ENCODE results near the gene ARNT2.

ARNT2 gene

DNA sequence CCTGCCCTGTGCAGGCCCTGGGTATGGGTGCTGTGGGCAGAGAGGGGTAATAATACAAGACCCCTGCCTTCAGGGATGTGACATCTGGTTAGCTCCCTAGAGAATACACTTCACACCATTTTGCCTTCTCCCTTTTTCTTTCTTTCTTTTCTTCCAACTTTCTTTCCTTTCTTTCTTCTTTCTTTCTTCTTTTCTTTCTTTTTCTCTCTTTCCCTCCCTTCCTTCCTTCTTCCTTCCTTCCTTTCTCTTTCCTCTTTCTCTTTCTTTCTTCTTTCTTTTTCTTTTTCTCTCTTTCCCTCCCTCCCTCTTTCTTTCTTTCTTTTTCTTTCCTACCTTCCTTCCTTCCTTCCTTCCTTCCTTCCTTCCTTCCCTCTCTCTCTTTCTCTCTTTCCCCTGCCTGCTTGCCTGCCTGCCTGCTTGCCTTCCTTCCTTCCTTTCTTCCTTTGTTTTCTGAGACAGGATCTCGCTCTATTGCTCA, 222.5 kb downstream of the ARNT2 start:
- Histone ChIP-seq H3K27ac (ENCODE audit: insufficient read depth in 1 of 2, low read depth in 1 of 2, low read length in 2 of 2, poor library complexity in 1 of 2, severe bottlenecking in 2 of 2) (no peak overlapping the region), H3K4me1 (ENCODE audit: control extremely low read depth in 1 of 4, control insufficient read depth in 4 of 4, insufficient read depth in 4 of 4, low read length in 3 of 4) (no peaks in the 10 kb centered on the region), H3K9me3 (ENCODE audit: control extremely low read depth in 1 of 5, control insufficient read depth in 4 of 5, insufficient read depth in 2 of 5, low read depth in 1 of 5, low read length in 4 of 5) (peaks cover 0 to 11% (median 2%) of the 10 kb centered on the region in 5 experiments), H3K4me3 (ENCODE audit: control insufficient read depth in 1 of 7, extremely low read depth in 1 of 7, insufficient read depth in 4 of 7, low read depth in 2 of 7, low read length in 6 of 7) (no peak overlapping the region), H3K36me3 (ENCODE audit: control insufficient read depth in 4 of 4, insufficient read depth in 4 of 4, low read length in 3 of 4) (no peaks in the 10 kb centered on the region), H3K27me3 (replicated peaks in 2 of 5; ENCODE audit: control insufficient read depth in 4 of 5, insufficient read depth in 5 of 5, low read length in 4 of 5) (no peaks in the 10 kb centered on the region)
- ChIA-PET CTCF (no interaction called here), POLR2A (no interaction called here)
- DNase-seq: no peak
- WGBS (ENCODE audit: insufficient coverage): 100% methylated on average over 1 of the region's 1 CpG

- no peaks in the 10 kb centered on the region for H3K9me3 ChIP-seq (ENCODE audit: control extremely low read depth in 1 of 5, control insufficient read depth in 4 of 5, insufficient read depth in 2 of 5, low read depth in 1 of 5, low read length in 4 of 5)
- CTCF ChIA-PET: interaction anchor here (1.1 to 1.4 kb wide), 2 partner anchors 9 to 173 kb away, joined by 3 to 5 read pairs; no protein-coding TSS in a partner anchor
- no peak overlapping the region for H3K27ac ChIP-seq (ENCODE audit: insufficient read depth in 1 of 2, low read depth in 1 of 2, low read length in 2 of 2, poor library complexity in 1 of 2, severe bottlenecking in 2 of 2)
- no peak for DNase-seq
- H3K27me3 ChIP-seq (replicated peaks in 2 of 5; ENCODE audit: control insufficient read depth in 4 of 5, insufficient read depth in 5 of 5, low read length in 4 of 5): no peaks in the 10 kb centered on the region
- POLR2A ChIA-PET: no interaction called here
- H3K4me1 ChIP-seq (ENCODE audit: control extremely low read depth in 1 of 4, control insufficient read depth in 4 of 4, insufficient read depth in 4 of 4, low read length in 3 of 4): no peaks in the 10 kb centered on the region
- 100% methylated on average over 2 of the region's 3 CpGs for WGBS (ENCODE audit: insufficient coverage)
- no peaks in the 10 kb centered on the region for H3K36me3 ChIP-seq (ENCODE audit: control insufficient read depth in 4 of 4, insufficient read depth in 4 of 4, low read length in 3 of 4)
- H3K4me3 ChIP-seq (ENCODE audit: control insufficient read depth in 1 of 7, extremely low read depth in 1 of 7, insufficient read depth in 4 of 7, low read depth in 2 of 7, low read length in 6 of 7): no peak overlapping the region
These were observed 225.2 kb downstream of the ARNT2 start for GRCh38 chr15:80629355-80629754.

DNA sequence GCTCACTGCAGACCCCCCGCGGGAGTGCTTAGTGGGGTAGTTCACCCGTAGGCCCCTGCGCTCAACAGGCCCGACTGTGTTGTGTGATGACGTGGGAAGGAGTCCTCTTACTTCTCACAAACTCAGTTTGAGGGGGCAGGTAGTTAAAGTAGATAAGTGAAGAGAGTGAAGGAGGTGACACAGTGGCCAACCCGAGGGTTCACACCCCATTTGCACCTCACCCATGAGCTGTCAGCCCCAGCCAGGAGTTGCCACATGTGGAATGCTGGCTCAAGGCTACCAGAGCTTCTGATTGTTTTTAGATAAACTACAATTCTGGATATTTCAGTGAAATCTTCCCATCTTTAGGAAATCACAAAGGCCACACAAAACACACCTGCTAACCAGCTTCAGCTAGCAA, 226.8 kb downstream of the ARNT2 start:
- 100% methylated on average over 1 of the region's 7 CpGs for WGBS (ENCODE audit: insufficient coverage)
- POLR2A ChIA-PET: no interaction called here
- Histone ChIP-seq H3K27me3 (replicated peaks in 2 of 5; ENCODE audit: control insufficient read depth in 4 of 5, insufficient read depth in 5 of 5, low read length in 4 of 5) (peaks cover 0 to 2% (median 0%) of the 10 kb centered on the region in 5 experiments), H3K4me1 (ENCODE audit: control extremely low read depth in 1 of 4, control insufficient read depth in 4 of 4, insufficient read depth in 4 of 4, low read length in 3 of 4) (no peaks in the 10 kb centered on the region), H3K36me3 (ENCODE audit: control insufficient read depth in 4 of 4, insufficient read depth in 4 of 4, low read length in 3 of 4) (no peaks in the 10 kb centered on the region), H3K27ac (ENCODE audit: insufficient read depth in 1 of 2, low read depth in 1 of 2, low read length in 2 of 2, poor library complexity in 1 of 2, severe bottlenecking in 2 of 2) (no peak overlapping the region), H3K4me3 (ENCODE audit: control insufficient read depth in 1 of 7, extremely low read depth in 1 of 7, insufficient read depth in 4 of 7, low read depth in 2 of 7, low read length in 6 of 7) (no peak overlapping the region), H3K9me3 (ENCODE audit: control extremely low read depth in 1 of 5, control insufficient read depth in 4 of 5, insufficient read depth in 2 of 5, low read depth in 1 of 5, low read length in 4 of 5) (no peaks in the 10 kb centered on the region)
- no peak for DNase-seq
- CTCF ChIA-PET: no interaction called here

- CTCF ChIA-PET: interaction anchor here (0.7 to 1.6 kb wide), 2 partner anchors 9 to 63 kb away, joined by 3 to 4 read pairs; no protein-coding TSS in a partner anchor
- POLR2A ChIA-PET: no interaction called here
- DNase-seq: no peak
These were observed 229.0 kb downstream of the ARNT2 start for GRCh38 chr15:80633221-80633620.

GRCh38 chr15:80635953-80636352, 231.8 kb downstream of the ARNT2 start:
- Histone ChIP-seq H3K9me3 (ENCODE audit: control extremely low read depth in 1 of 5, control insufficient read depth in 4 of 5, insufficient read depth in 2 of 5, low read depth in 1 of 5, low read length in 4 of 5) (peaks cover 0 to 9% (median 4%) of the 10 kb centered on the region in 5 experiments), H3K4me3 (ENCODE audit: control insufficient read depth in 1 of 7, extremely low read depth in 1 of 7, insufficient read depth in 4 of 7, low read depth in 2 of 7, low read length in 6 of 7) (no peak overlapping the region), H3K27me3 (replicated peaks in 2 of 5; ENCODE audit: control insufficient read depth in 4 of 5, insufficient read depth in 5 of 5, low read length in 4 of 5) (peaks cover 0 to 2% (median 0%) of the 10 kb centered on the region in 5 experiments), H3K36me3 (ENCODE audit: control insufficient read depth in 4 of 4, insufficient read depth in 4 of 4, low read length in 3 of 4) (no peaks in the 10 kb centered on the region), H3K4me1 (ENCODE audit: control extremely low read depth in 1 of 4, control insufficient read depth in 4 of 4, insufficient read depth in 4 of 4, low read length in 3 of 4) (no peaks in the 10 kb centered on the region), H3K27ac (ENCODE audit: insufficient read depth in 1 of 2, low read depth in 1 of 2, low read length in 2 of 2, poor library complexity in 1 of 2, severe bottlenecking in 2 of 2) (no peak overlapping the region)
- DNase-seq: no peak
- WGBS (ENCODE audit: insufficient coverage): 100% methylated on average over 5 of the region's 5 CpGs
- POLR2A ChIA-PET: no interaction called here
- CTCF ChIA-PET: no interaction called here

More at GRCh38 chr15:80633221-80633620, 229.0 kb downstream of the ARNT2 start:
- Histone ChIP-seq H3K27me3 (replicated peaks in 2 of 5; ENCODE audit: control insufficient read depth in 4 of 5, insufficient read depth in 5 of 5, low read length in 4 of 5) (peaks cover 0 to 2% (median 0%) of the 10 kb centered on the region in 5 experiments), H3K4me1 (ENCODE audit: control extremely low read depth in 1 of 4, control insufficient read depth in 4 of 4, insufficient read depth in 4 of 4, low read length in 3 of 4) (no peaks in the 10 kb centered on the region), H3K27ac (ENCODE audit: insufficient read depth in 1 of 2, low read depth in 1 of 2, low read length in 2 of 2, poor library complexity in 1 of 2, severe bottlenecking in 2 of 2) (no peak overlapping the region), H3K36me3 (ENCODE audit: control insufficient read depth in 4 of 4, insufficient read depth in 4 of 4, low read length in 3 of 4) (no peaks in the 10 kb centered on the region), H3K4me3 (ENCODE audit: control insufficient read depth in 1 of 7, extremely low read depth in 1 of 7, insufficient read depth in 4 of 7, low read depth in 2 of 7, low read length in 6 of 7) (no peak overlapping the region), H3K9me3 (ENCODE audit: control extremely low read depth in 1 of 5, control insufficient read depth in 4 of 5, insufficient read depth in 2 of 5, low read depth in 1 of 5, low read length in 4 of 5) (no peaks in the 10 kb centered on the region)

DNA sequence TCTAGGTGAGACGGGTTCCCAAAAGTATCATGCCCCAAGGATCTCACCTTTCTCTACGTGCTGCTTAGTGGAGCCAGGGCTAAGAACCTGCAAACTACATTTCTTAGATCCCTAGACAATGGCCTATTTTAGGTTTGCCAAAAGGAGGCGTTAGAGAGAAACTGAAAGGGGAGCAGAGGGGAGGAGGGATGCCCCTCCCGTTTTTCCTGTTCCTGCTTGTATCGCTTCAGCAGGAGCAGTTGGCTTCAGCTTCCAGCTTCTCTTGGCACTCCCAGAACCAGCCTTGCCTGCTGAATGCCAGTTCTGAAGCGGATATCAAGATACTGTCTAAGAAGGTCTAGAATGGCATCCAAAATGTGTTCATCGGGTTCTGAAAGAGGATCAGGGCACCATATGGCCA, 232.5 kb downstream of the ARNT2 start:
- peaks cover 0 to 2% (median 0%) of the 10 kb centered on the region in 5 experiments for H3K27me3 ChIP-seq (replicated peaks in 2 of 5; ENCODE audit: control insufficient read depth in 4 of 5, insufficient read depth in 5 of 5, low read length in 4 of 5)
- H3K4me1 ChIP-seq (ENCODE audit: control extremely low read depth in 1 of 4, control insufficient read depth in 4 of 4, insufficient read depth in 4 of 4, low read length in 3 of 4): no peaks in the 10 kb centered on the region
- 61% methylated on average over 6 of the region's 7 CpGs for WGBS (ENCODE audit: insufficient coverage)
- POLR2A ChIA-PET: no interaction called here
- no peaks in the 10 kb centered on the region for H3K36me3 ChIP-seq (ENCODE audit: control insufficient read depth in 4 of 4, insufficient read depth in 4 of 4, low read length in 3 of 4)
- no peak overlapping the region for H3K4me3 ChIP-seq (ENCODE audit: control insufficient read depth in 1 of 7, extremely low read depth in 1 of 7, insufficient read depth in 4 of 7, low read depth in 2 of 7, low read length in 6 of 7)
- CTCF ChIA-PET: no interaction called here
- H3K27ac ChIP-seq (ENCODE audit: insufficient read depth in 1 of 2, low read depth in 1 of 2, low read length in 2 of 2, poor library complexity in 1 of 2, severe bottlenecking in 2 of 2): no peak overlapping the region
- peaks cover 0 to 14% (median 4%) of the 10 kb centered on the region in 5 experiments for H3K9me3 ChIP-seq (ENCODE audit: control extremely low read depth in 1 of 5, control insufficient read depth in 4 of 5, insufficient read depth in 2 of 5, low read depth in 1 of 5, low read length in 4 of 5)
- no peak for DNase-seq

DNA sequence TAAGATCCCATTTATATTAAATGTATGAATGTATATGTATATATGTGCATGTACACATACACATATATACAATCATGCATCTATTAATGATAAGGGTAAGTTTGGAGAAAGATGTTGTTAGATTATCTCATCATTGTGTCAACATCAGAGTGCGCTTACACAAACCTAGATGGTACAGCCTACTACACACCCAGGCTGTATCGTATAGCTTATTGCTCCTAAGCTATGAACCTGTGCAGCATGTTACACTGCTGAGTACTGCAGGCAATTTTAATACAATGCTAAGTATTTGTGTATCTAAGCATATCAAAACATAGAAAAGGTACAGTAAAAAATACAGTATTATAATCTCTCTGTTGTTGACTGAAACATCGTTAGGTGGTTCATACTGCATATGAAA, 233.6 kb downstream of the ARNT2 start:
- Histone ChIP-seq H3K4me3 (ENCODE audit: control insufficient read depth in 1 of 7, extremely low read depth in 1 of 7, insufficient read depth in 4 of 7, low read depth in 2 of 7, low read length in 6 of 7) (no peak overlapping the region), H3K9me3 (ENCODE audit: control extremely low read depth in 1 of 5, control insufficient read depth in 4 of 5, insufficient read depth in 2 of 5, low read depth in 1 of 5, low read length in 4 of 5) (peaks cover 0 to 17% (median 4%) of the 10 kb centered on the region in 5 experiments), H3K27me3 (replicated peaks in 2 of 5; ENCODE audit: control insufficient read depth in 4 of 5, insufficient read depth in 5 of 5, low read length in 4 of 5) (peaks cover 0 to 2% (median 0%) of the 10 kb centered on the region in 5 experiments), H3K36me3 (ENCODE audit: control insufficient read depth in 4 of 4, insufficient read depth in 4 of 4, low read length in 3 of 4) (no peaks in the 10 kb centered on the region), H3K4me1 (ENCODE audit: control extremely low read depth in 1 of 4, control insufficient read depth in 4 of 4, insufficient read depth in 4 of 4, low read length in 3 of 4) (no peaks in the 10 kb centered on the region), H3K27ac (ENCODE audit: insufficient read depth in 1 of 2, low read depth in 1 of 2, low read length in 2 of 2, poor library complexity in 1 of 2, severe bottlenecking in 2 of 2) (no peak overlapping the region)
- POLR2A ChIA-PET: no interaction called here
- DNase-seq: no peak
- WGBS (ENCODE audit: insufficient coverage): 100% methylated on average over 2 of the region's 3 CpGs
- CTCF ChIA-PET: no interaction called here
